Naive B cell (primary cell): ENCODE measurements around the gene SNX27. TPM values are rescaled to one million over a fixed set of nuclear protein-coding genes. Genes with fewer than 3 reads are reported as not detected.
"Not testable (repeated sequence)": the region's sequence is repeated elsewhere in the genome, so short reads cannot be mapped to it uniquely, and the experiment has no call there.

Experiments
- ATAC-seq, 2 donors: fragments of 150-1000 bp; cut with Tn5 transposase; 2 replicates each; pipeline ENCODE4 v1.10.0; 2021; ENCODE audit warnings: low read depth in 2 of 2, mild to moderate bottlenecking in 2 of 2, moderate library complexity in 2 of 2
- DNase-seq: peaks from one replicate; pipeline ENCODE4 v3.0.0; 2022
- H3K27ac Mint-ChIP-seq, 6 donors: one replicate each; pipeline ENCODE4 v1.8.0; 2020 to 2022; ENCODE audit warnings: mild to moderate bottlenecking in 6 of 6, mixed read lengths in 6 of 6, moderate library complexity in 5 of 6, inconsistent platforms in 2 of 6
- H3K27me3 Mint-ChIP-seq, 3 donors: one replicate each; pipeline ENCODE4 v1.8.0; 2021 to 2022; ENCODE audit warnings: mixed read lengths in 3 of 3, mild to moderate bottlenecking in 1 of 3
- H3K36me3 Mint-ChIP-seq, 2 donors: one replicate each; pipeline ENCODE4 v1.8.0; 2020 to 2022; ENCODE audit warnings: mixed read lengths in 2 of 2, inconsistent platforms in 1 of 2, mild to moderate bottlenecking in 1 of 2
- H3K4me1 Mint-ChIP-seq, 3 donors: one replicate each; pipeline ENCODE4 v1.8.0; 2020 to 2022; ENCODE audit warnings: mixed read lengths in 3 of 3, inconsistent platforms in 1 of 3, mild to moderate bottlenecking in 1 of 3, moderate library complexity in 1 of 3
- H3K4me3 Mint-ChIP-seq, 8 donors: one replicate each; pipeline ENCODE4 v1.8.0; 2020 to 2022; ENCODE audit warnings: mild to moderate bottlenecking in 8 of 8, mixed read lengths in 8 of 8, moderate library complexity in 8 of 8, inconsistent platforms in 2 of 8
- H3K9me3 Mint-ChIP-seq, 7 donors: one replicate each; pipeline ENCODE4 v1.8.0; 2020 to 2022; ENCODE audit warnings: mixed read lengths in 7 of 7, mild to moderate bottlenecking in 5 of 7, inconsistent platforms in 2 of 7, moderate library complexity in 1 of 7
- polyA plus RNA-seq, 6 donors: library from polyadenylated mRNA; unstranded; fragments of 300-500 nt; fragmentation: Illumina TruSeq; gene quantifications; one replicate each; pipeline ENCODE4 v1.2.3, GENCODE V29; 2021; ENCODE audit warnings: low read depth in 6 of 6

Gene SNX27
- polyA plus RNA-seq, 6 donors from 2014 or later = 4.2 to 17.2 (median 13.1) TPM

- ATAC-seq = peak in 1 of 2 donors; percentile 9
- Mint-ChIP-seq H3K4me3 (peak overlapping the region; percentile 96 to 99 (median 97)), H3K9me3 (no peaks in the 10 kb centered on the region), H3K27me3 (peaks cover 9 to 11% (median 10%) of the 10 kb centered on the region in 3 donors), H3K36me3 (peaks cover 0 to 10% of the 10 kb centered on the region in 2 donors), H3K27ac (peak overlapping the region; percentile 89 to 96 (median 93)), H3K4me1 (peaks cover 22 to 28% (median 27%) of the 10 kb centered on the region in 3 donors)
- peak; percentile 8 for DNase-seq
Measured at GRCh38 chr1:151612501-151613281, 841 bp downstream of the SNX27 start.

GRCh38 chr1:151613282-151613780, 1.5 kb downstream of the SNX27 start:
- Mint-ChIP-seq H3K27ac (peak overlapping the region; percentile 82 to 97 (median 94)), H3K27me3 (peaks cover 3 to 5% (median 4%) of the 10 kb centered on the region in 3 donors), H3K36me3 (peaks cover 0 to 10% of the 10 kb centered on the region in 2 donors), H3K4me1 (peaks cover 22 to 33% (median 27%) of the 10 kb centered on the region in 3 donors), H3K9me3 (no peaks in the 10 kb centered on the region), H3K4me3 (peak overlapping the region; percentile 96 to 99 (median 97))
- ATAC-seq (no peak), DNase-seq (no peak)

GRCh38 chr1:151615711-151616504, 4.1 kb downstream of the SNX27 start:
- peaks cover 27 to 45% (median 35%) of the 10 kb centered on the region in 3 donors for H3K4me1 Mint-ChIP-seq
- no peak overlapping the region for H3K27ac Mint-ChIP-seq
- H3K9me3 Mint-ChIP-seq = no peaks in the 10 kb centered on the region
- peaks cover 0 to 10% of the 10 kb centered on the region in 2 donors for H3K36me3 Mint-ChIP-seq
- ATAC-seq = no peak
- DNase-seq = no peak
- H3K27me3 Mint-ChIP-seq = no peaks in the 10 kb centered on the region
- peak overlapping the region in 1 of 8 donors; percentile 76 for H3K4me3 Mint-ChIP-seq

GRCh38 chr1:151616505-151616849, 4.6 kb downstream of the SNX27 start:
- no peak for ATAC-seq
- Mint-ChIP-seq H3K36me3 (peaks cover 0 to 10% of the 10 kb centered on the region in 2 donors), H3K4me1 (peaks cover 27 to 44% (median 40%) of the 10 kb centered on the region in 3 donors), H3K27me3 (no peaks in the 10 kb centered on the region), H3K4me3 (peak overlapping the region in 1 of 8 donors; percentile 59), H3K27ac (no peak overlapping the region), H3K9me3 (no peaks in the 10 kb centered on the region)
- no peak for DNase-seq

- Mint-ChIP-seq H3K4me3 (no peak overlapping the region), H3K27ac (no peak overlapping the region), H3K36me3 (peaks cover 0 to 3% of the 10 kb centered on the region in 2 donors), H3K4me1 (peaks cover 21 to 36% (median 34%) of the 10 kb centered on the region in 3 donors), H3K27me3 (no peaks in the 10 kb centered on the region), H3K9me3 (no peaks in the 10 kb centered on the region)
- ATAC-seq = no peak
- DNase-seq = no peak
Measured at GRCh38 chr1:151618003-151618402, 6.2 kb downstream of the SNX27 start.

- Mint-ChIP-seq H3K27ac (peak overlapping the region in 1 of 6 donors; percentile 22), H3K4me1 (peaks cover 17 to 32% (median 29%) of the 10 kb centered on the region in 3 donors)
- no peak for ATAC-seq
Measured at GRCh38 chr1:151618470-151618869, 6.6 kb downstream of the SNX27 start.

GRCh38 chr1:151618996-151619395, 7.1 kb downstream of the SNX27 start:
- not testable (repeated sequence) for H3K9me3 Mint-ChIP-seq, H3K27ac Mint-ChIP-seq, H3K36me3 Mint-ChIP-seq, H3K4me3 Mint-ChIP-seq, H3K27me3 Mint-ChIP-seq, ATAC-seq, DNase-seq
- H3K4me1 Mint-ChIP-seq = peaks cover 11 to 26% (median 24%) of the 10 kb centered on the region in 3 donors

More at GRCh38 chr1:151618470-151618869, 6.6 kb downstream of the SNX27 start:
- H3K9me3 Mint-ChIP-seq = no peaks in the 10 kb centered on the region
- no peaks in the 10 kb centered on the region for H3K36me3 Mint-ChIP-seq
- no peak overlapping the region for H3K4me3 Mint-ChIP-seq
- no peak for DNase-seq
- no peaks in the 10 kb centered on the region for H3K27me3 Mint-ChIP-seq

- H3K27me3 Mint-ChIP-seq = no peaks in the 10 kb centered on the region
- DNase-seq = no peak
- peak overlapping the region in 2 of 6 donors; percentile 77 to 88 for H3K27ac Mint-ChIP-seq
- ATAC-seq = no peak
- no peaks in the 10 kb centered on the region for H3K36me3 Mint-ChIP-seq
- H3K9me3 Mint-ChIP-seq = no peaks in the 10 kb centered on the region
- no peak overlapping the region for H3K4me3 Mint-ChIP-seq
- H3K4me1 Mint-ChIP-seq = peaks cover 10 to 26% (median 19%) of the 10 kb centered on the region in 3 donors
Measured at GRCh38 chr1:151619489-151620093, 7.7 kb downstream of the SNX27 start.

- Mint-ChIP-seq H3K36me3 (no peaks in the 10 kb centered on the region), H3K9me3 (no peaks in the 10 kb centered on the region), H3K4me1 (peaks cover 8 to 24% (median 16%) of the 10 kb centered on the region in 3 donors), H3K27ac (peak overlapping the region in 1 of 6 donors; percentile 63), H3K4me3 (no peak overlapping the region), H3K27me3 (no peaks in the 10 kb centered on the region)
- no peak for DNase-seq
- ATAC-seq = no peak
Measured at GRCh38 chr1:151620286-151620685, 8.4 kb downstream of the SNX27 start.

GRCh38 chr1:151621351-151621750, 9.5 kb downstream of the SNX27 start:
- Mint-ChIP-seq H3K4me3 (no peak overlapping the region), H3K9me3 (no peaks in the 10 kb centered on the region)
- no peak for ATAC-seq

GRCh38 chr1:151624783-151625182, 12.9 kb downstream of the SNX27 start:
- peaks cover 0 to 5% of the 10 kb centered on the region in 2 donors for H3K36me3 Mint-ChIP-seq
- DNase-seq (no peak), ATAC-seq (no peak)
- no peak overlapping the region for H3K4me3 Mint-ChIP-seq
- no peak overlapping the region for H3K27ac Mint-ChIP-seq
- H3K9me3 Mint-ChIP-seq = no peaks in the 10 kb centered on the region
- peaks cover 2 to 10% (median 9%) of the 10 kb centered on the region in 3 donors for H3K4me1 Mint-ChIP-seq
- no peaks in the 10 kb centered on the region for H3K27me3 Mint-ChIP-seq

More at GRCh38 chr1:151621351-151621750, 9.5 kb downstream of the SNX27 start:
- no peak for DNase-seq
- Mint-ChIP-seq H3K4me1 (peaks cover 5 to 22% (median 13%) of the 10 kb centered on the region in 3 donors), H3K27ac (peak overlapping the region in 1 of 6 donors; percentile 52), H3K36me3 (no peaks in the 10 kb centered on the region), H3K27me3 (no peaks in the 10 kb centered on the region)

- H3K4me3 Mint-ChIP-seq = no peak overlapping the region
- H3K4me1 Mint-ChIP-seq = peaks cover 0 to 6% (median 3%) of the 10 kb centered on the region in 3 donors
- no peaks in the 10 kb centered on the region for H3K27me3 Mint-ChIP-seq
- ATAC-seq (no peak), DNase-seq (no peak)
- peaks cover 0 to 5% of the 10 kb centered on the region in 2 donors for H3K36me3 Mint-ChIP-seq
- no peaks in the 10 kb centered on the region for H3K9me3 Mint-ChIP-seq
- no peak overlapping the region for H3K27ac Mint-ChIP-seq
Measured at GRCh38 chr1:151626740-151627334, 15.0 kb downstream of the SNX27 start.

- no peaks in the 10 kb centered on the region for H3K9me3 Mint-ChIP-seq
- DNase-seq (no peak), ATAC-seq (no peak)
- H3K27ac Mint-ChIP-seq = no peak overlapping the region
- H3K4me1 Mint-ChIP-seq = peaks cover 0 to 7% (median 6%) of the 10 kb centered on the region in 3 donors
- peaks cover 0 to 5% of the 10 kb centered on the region in 2 donors for H3K36me3 Mint-ChIP-seq
- no peaks in the 10 kb centered on the region for H3K27me3 Mint-ChIP-seq
- no peak overlapping the region for H3K4me3 Mint-ChIP-seq
Measured at GRCh38 chr1:151629278-151629677, 17.4 kb downstream of the SNX27 start.
